Testis (tissue), 2 donors: ENCODE data around the gene HOXC9.

Experiments
- CTCF ChIP-seq, 3 experiments: fragments of 450-650 bp in 2 of 3; fragments of 200-600 bp in 1 of 3; sonication (generic) in 1 of 3; IDR thresholded peaks; one replicate each; pipeline ENCODE4 v1.5.1; 2016 to 2019; ENCODE audit warnings: antibody characterized with exemption in 3 of 3, mild to moderate bottlenecking in 2 of 3, moderate library complexity in 1 of 3
- POLR2A ChIP-seq: fragments of 450-650 bp; IDR thresholded peaks from one replicate; pipeline ENCODE4 v1.6.1; 2017; ENCODE audit warnings: antibody characterized with exemption, mild to moderate bottlenecking, moderate library complexity

- TF ChIP-seq CTCF (IDR thresholded peaks at IDR 0.05) = no peak
- no peak for TF ChIP-seq POLR2A
These were observed 39.6 kb upstream of the HOXC9 start for GRCh38 chr12:53960187-53961024.
